Measurements from ENCODE around the gene CAMSAP1.

GRCh38 chr9:135780086-135780485 lies 127.3 kb downstream of the CAMSAP1 start:
- TF ChIP-seq YY1 (IDR thresholded peaks at IDR 0.05; ENCODE audit: low read depth) (no peak), NFIC (IDR thresholded peaks at IDR 0.05) (no peak)
